ENCODE results near the gene SF3B3. TPM values are rescaled to one million over a fixed set of nuclear protein-coding genes. Genes with fewer than 3 reads are reported as not detected.

Gene SF3B3
- total RNA-seq = 39.0 and 148 TPM in 2 replicates

DNA sequence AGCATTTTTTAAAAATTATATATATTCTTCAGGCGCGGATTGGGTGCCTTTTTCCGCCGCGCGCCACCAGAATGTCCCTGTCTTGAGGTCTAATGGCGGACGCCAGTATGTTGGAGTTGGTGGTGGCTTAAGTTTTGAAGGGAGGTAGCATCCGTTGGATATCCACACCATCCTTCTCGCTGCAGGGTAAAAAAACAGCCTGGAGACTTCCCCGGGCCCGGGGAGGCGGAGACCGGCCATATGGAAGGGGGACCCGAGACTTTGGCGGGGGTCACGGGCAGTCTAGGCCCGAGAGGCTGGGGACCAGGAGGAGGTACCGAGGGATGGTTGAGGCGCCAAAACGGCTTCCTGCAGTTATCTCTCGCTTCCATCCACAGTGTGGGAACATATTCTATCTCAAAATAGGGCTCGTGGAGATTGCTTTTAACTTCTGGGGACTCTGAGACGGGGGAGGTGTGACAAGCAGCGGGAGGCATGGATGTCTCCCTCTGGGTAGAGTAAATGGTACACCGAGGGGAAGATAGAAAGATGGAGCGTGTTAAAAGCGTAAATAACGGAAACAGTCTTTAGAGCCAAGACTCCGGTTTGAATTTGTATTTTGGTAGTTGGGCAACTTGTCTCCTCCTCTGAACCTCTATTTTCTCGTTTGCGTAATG is at the start of gene SF3B3:
Gene SF3B3 (plus strand): TSS at position 74 of the 656 bp plus-strand sequence. CDS start 2,841 bp downstream, outside the sequence.

GRCh38 chr16:70523076-70523742 is 407 bp upstream of the SF3B3 start, which contains the start of gene COG4:
TSS of gene COG4 (minus strand) at chr16:70523554. CDS start at chr16:70523543, 11 bp downstream.

Other genes starting within 250 kb of the SF3B3 start
- gene AARS1, start 234.3 kb upstream of the SF3B3 start, total RNA-seq = 88.9 and 139 TPM in 2 replicates
- 22.7 TPM in 2 replicates for gene DDX19B, start 224.6 kb upstream of the SF3B3 start, total RNA-seq
- 23.5 and 46.7 TPM in 2 replicates for gene DDX19A, start 176.9 kb upstream of the SF3B3 start, total RNA-seq
- gene ST3GAL2, start 84.7 kb upstream of the SF3B3 start, total RNA-seq = 32.7 and 59.7 TPM in 2 replicates
- gene FCSK, start 69.2 kb upstream of the SF3B3 start, total RNA-seq = 7.6 and 12.0 TPM in 2 replicates
- 87.1 and 89.4 TPM in 2 replicates for gene COG4, start 262 bp upstream of the SF3B3 start, total RNA-seq
- 1.3 and 14.3 TPM in 2 replicates for gene IL34, start 122.7 kb downstream of the SF3B3 start, total RNA-seq
- gene MTSS2, start 162.2 kb downstream of the SF3B3 start, total RNA-seq = 15.7 and 36.9 TPM in 2 replicates

Data from bladder microvascular endothelial cell (primary cell).